Skin of body (tissue), 2 donors: ENCODE data around the gene KSR1. TPM values are rescaled to one million over a fixed set of nuclear protein-coding genes. Genes with fewer than 3 reads are reported as not detected.
"Not testable (repeated sequence)": the region's sequence is repeated elsewhere in the genome, so short reads cannot be mapped to it uniquely, and the experiment has no call there.

Experiments
- DNase-seq: peaks from one replicate; lab custom pipeline; 2025; lab: John Stamatoyannopoulos, UW
- total RNA-seq: library from RNA; depleted of rRNA; stranded (reverse); fragments of >200 nt; gene quantifications from one replicate; pipeline ENCODE4 v1.2.3, GENCODE V29; 2014

Gene KSR1
- total RNA-seq, 1 donor from 2014 or later = 32.7 TPM

GRCh38 chr17:27631411-27631760 is 175.1 kb downstream of the KSR1 start:
- no peak for DNase-seq

DNA sequence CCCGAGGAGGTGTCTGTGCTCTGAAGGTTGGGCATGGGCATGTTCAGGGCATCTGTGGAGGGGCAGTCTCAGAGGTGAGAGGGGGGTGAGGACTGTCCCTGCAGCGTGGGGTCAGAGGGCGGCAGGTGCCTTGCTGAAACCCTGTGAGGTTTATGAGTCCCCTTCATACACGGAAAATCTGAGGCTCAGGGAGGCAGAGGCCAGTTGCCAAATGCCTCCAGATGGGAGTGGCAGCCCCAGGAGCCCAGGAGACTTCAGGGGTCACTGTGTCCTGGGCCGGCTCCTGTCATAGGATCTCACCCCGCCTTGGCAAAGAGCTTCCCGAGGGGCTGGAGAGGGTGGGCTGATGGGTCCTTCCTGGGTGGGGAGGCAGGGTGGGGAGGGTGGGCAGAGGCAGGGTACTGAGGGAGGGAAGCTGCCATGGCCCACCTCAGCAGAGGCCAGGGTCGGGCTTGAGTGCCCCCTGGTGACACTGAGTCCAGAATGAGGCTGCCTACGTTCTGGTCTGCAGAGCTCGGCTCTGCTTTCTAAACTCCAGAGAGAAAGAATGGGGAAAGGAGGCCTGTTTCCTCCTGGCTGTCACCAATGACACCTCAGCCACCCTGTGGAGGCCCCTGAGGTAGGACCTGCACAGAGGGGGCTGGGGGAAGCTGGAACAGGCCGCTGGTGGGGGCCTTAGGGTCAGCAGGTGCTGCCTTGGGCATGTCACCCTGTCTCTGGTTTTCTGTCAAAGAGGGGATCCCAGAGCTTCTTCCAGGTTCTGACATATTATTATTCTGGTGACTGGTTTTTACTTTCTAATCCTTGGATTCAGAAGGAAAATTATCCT is 175.9 kb downstream of the KSR1 start:
- DNase-seq = no peak

- DNase-seq = peak; percentile 16
Observed at GRCh38 chr17:27632766-27633165, 176.5 kb downstream of the KSR1 start.

DNA sequence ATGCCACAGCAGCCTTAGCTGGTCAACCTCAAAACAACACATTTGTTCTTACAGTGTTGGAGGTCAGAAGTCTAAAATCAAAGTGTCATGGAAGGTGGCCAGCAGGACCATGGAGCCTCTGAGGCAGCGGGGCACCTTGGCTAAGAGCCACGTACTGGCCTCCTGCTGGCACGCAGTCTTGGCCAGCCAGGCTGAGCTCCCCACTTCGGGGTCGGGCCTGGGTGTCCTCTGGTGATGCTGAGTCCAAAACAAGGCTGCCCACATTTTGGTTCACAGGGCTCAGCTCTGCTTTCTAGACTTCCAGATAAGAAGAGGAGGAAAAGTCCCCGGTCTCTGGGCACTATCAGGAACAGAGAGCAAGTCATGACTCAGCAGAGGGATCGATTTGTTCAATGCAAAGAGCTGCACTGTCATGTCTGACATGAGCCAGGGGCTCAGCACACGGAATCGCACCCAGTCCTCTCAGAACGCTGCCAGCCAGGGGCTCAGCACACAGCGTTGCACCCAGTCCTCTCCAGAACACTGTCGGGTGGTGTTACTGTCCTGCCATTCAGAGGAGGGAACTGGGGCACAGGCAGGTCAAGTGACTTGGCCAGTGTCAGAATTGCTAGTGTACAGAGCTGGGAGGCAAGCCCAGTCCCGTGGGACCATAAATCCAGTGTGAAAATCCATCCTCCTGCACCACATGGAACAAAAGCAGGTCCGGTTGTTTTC is 177.2 kb downstream of the KSR1 start:
- no peak for DNase-seq

GRCh38 chr17:27634026-27634335 is 177.7 kb downstream of the KSR1 start:
- DNase-seq = no peak

DNA sequence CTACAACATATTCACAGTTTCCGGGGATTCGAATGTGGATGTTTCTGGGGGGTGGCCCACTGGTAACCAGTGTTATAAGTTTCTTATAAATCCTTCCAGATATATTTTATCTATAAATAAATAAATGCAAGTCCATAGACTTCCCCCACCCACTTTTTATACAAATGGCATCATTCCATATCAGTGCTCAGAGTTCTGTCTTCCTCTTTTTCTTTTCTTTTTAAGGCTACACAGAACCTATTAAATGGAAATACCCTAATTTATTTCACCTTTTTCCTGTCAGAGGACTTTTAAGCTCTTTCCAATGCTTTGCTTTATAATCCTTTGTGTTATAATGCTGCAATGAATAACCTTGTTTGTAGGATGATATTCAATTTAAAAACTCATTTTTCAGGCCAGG is 178.5 kb downstream of the KSR1 start:
- no peak for DNase-seq

- DNase-seq = no peak
Observed at GRCh38 chr17:27635275-27635823, 179.1 kb downstream of the KSR1 start.

DNA sequence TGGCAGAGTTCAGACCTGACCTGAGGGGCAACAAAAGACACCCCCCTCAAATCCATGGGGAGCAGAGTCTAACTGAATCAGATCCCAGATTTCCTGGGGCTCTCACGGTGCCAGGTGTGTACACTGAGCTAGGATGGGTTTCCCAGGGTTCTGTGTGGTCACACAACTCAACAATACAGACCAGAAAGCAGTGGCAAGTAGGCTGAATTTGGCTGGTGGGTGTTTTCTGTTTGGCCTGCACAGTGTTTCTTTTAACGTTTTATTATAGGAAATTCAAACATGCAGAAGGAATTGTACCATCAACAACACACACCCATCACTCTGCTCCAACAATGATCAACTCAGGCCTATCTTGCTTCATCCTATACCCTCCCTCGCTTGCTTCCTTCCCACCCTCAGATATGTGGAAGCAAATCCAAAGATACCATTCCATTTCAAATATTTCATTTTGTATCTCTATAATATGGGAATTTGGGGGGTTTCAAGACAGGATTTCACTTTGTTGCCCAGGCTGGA is 179.8 kb downstream of the KSR1 start:
- DNase-seq = not testable (repeated sequence)

DNA sequence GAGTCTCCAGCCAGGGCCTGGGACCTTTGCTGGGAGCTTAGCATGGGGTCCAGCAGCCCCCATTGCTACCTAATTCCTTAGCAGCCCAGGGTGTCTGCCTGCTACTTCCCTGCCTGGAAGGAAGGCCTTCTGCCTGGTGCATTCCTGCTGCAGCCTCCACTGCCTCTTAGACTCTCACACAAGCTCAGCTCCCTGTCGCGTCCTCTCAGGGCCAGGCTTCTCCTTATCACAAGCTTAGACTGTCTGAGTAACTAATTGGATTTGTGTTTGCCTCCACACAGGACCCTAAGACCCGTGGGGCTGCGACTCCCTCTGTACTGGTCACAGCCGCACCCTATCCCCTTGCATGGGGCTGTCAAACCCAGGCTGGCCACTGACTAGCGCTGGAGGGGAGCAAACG is 181.6 kb downstream of the KSR1 start:
- DNase-seq = not testable (repeated sequence)

DNA sequence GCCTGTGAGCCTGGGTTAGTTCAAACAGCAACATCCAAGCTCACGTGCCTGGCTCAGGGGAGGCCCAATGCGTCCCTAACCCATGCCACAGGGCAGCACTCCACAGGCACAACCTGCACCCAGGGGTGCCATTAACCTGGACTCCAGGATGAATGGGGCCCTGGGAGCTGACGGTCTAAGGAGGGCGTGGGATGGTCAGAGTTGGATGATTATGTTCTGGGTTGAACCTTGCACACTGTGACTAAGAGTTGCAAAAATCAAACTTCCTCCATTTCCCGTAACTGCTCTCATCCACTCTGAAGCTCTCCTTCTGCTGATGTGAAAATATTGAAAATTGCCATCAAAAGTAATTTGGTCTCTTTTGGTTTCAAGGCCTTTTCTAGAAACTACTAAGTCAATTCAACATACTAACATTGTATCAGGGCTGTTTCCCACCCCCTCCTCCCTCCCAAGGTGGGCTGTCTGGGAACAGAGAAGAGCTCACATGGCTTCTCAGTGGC is 182.2 kb downstream of the KSR1 start:
- not testable (repeated sequence) for DNase-seq

DNA sequence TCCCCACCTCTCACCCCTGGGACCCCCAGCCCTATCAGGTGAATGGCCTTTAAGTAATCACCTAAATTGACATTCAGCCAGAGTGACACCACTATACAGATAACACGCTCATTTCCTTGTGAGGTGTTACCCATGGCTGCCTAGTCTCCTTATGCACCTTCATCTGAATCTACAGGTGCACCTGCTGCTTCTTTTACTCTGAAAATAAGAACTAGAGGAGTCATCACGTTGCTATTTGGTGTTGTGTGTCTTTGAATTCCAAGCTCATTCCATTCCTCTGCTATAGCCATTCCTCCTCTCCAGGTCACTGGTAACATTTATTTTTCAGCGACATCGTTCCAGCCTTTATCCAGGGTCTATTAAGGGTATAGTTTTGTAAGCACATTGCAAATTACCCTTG is 184.5 kb downstream of the KSR1 start:
- no peak for DNase-seq

DNA sequence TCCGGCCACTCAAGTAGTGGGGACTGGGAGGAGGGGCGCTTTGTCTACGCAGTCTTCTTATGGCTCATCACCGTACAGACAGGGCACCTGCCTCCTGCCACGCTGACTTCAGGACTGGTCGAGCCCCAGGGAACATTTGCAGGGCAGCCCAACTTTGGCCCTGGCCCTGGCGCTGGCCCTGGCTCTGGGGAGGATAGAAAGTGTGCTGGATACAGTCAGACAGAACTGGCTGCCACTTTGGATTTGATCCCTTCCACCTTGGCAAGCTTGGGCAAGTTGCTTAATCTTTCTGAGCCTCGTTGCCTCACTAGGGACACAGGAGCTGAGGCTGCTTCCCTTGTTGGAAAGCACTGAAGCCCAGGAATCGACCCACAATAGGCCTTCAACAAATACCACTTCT is 188.3 kb downstream of the KSR1 start:
- DNase-seq = no peak

GRCh38 chr17:27645621-27646020 is 189.4 kb downstream of the KSR1 start:
- DNase-seq = not testable (repeated sequence)

DNA sequence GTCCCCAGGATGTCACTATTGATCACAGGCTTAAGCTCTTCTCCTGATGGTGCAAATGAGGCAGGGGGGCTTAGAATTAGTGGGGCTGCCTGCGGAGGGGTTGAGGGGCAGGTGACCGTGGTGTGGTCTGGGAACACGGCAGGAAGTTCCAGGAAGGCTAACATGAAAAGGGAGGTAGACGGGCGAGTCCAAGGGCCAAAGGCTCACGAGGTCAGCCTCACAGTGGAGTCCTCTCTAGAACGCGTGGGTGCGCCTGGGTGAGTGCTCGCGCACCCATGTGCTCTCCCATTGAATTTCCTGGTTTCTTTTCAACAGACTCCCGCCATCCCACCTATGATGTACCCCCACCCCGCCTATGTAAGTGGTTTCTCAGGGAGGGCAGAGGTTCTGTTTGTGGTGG is 190.0 kb downstream of the KSR1 start:
- no peak for DNase-seq

DNA sequence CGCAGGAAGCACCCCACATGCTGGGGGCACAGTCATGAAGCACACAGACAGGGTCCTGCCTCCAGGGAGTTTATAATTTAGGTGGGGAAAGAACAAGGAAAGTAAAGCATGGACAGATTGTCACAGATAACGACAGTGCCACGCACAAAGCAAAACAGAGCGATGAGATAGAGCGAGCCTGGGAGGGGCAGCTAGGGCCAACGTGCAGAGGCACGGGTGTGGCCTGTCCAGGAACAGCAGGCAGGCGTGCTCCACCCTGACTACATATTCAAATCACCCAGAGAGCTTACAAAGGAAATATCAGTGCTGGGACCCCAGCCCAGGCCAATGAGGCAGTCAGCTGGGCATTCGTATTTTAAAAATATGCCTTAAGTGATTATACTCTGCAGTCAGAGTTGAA is 191.5 kb downstream of the KSR1 start:
- no peak for DNase-seq

DNA sequence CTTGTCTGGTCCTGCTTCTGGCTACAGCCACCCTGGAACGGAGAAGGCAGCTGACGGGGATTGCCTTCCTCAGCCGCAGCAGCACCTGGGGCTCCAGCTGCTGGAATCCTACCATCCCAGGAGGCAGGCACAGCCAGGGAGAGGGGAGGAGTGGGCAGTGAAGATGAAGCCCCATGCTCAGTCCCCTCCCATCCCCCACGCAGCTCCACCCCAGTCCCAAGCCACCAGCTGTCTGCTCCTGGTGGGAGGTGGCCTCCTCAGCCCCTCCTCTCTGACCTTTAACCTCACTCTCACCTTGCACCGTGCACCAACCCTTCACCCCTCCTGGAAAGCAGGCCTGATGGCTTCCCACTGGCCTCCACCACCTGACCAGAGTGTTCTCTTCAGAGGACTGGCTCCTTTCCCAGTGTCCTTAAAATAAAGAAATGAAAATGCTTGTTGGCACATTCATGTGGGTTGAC is 192.9 kb downstream of the KSR1 start:
- DNase-seq = not testable (repeated sequence)

DNA sequence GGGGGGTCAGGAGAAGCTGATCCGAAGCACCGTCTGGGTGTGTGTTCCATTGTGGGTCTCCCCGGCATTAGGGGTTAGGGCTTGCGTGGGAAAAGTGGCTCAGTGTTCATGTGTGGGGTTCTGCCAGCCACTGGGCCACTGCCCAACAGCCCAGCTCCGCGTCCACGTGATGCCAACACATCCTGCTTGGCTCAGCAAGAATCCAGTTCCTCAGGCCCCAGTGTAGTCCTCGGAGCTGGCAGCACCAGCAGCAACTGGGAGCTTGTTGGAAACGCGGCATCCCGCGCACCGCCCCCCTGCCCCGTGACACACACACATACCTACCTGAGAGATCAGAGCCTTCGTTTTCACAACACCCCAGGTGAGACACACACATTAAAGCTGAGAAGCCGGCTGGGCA is 193.7 kb downstream of the KSR1 start:
- DNase-seq = no peak

DNA sequence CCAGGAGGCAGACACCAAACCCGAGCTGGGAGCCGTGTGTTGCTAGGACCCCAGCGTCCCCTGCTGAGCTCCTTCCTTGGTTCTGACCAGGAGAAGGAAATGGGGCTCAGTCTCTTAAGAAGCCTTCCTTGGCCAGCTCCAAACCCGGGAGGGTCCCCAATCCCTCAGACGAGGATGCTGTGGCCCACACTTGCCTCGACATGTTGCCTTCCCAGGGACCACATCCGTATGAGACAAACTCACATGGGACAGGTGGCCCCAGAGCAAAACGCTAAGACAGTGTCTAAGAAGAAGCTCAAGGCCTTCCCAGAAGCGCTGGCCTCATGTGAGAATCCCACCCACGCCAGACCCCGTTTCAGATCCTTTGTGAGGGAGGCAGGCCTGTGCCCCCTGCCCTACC is 194.6 kb downstream of the KSR1 start:
- DNase-seq = no peak

- DNase-seq = no peak
Observed at GRCh38 chr17:27651411-27652345, 195.4 kb downstream of the KSR1 start.

DNA sequence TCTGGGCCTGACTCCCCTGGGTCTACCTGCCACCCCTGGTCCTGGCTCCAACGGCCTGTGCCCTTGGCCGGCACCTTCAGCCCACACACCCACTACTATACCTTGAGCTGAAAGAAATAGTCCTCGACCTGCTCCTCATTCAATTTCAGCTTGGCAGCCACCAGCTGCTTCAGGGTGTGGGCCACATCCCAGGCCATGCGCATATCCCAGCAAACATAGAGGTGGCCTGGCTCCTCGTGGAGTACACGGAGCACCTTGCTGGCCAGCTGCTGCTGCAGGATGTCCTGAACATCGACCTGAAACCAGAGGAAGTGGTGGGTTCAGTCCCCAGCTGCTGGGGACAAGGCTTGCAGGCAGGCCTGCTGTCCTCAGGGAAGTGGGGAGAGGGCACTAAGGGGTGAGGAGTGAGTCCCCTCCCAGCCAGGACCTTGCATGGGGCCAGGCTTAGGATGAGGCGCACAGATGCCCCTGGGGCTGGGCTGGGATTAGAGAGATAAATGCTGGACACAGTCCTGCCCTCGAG is 197.3 kb downstream of the KSR1 start:
- DNase-seq = not testable (repeated sequence)

DNA sequence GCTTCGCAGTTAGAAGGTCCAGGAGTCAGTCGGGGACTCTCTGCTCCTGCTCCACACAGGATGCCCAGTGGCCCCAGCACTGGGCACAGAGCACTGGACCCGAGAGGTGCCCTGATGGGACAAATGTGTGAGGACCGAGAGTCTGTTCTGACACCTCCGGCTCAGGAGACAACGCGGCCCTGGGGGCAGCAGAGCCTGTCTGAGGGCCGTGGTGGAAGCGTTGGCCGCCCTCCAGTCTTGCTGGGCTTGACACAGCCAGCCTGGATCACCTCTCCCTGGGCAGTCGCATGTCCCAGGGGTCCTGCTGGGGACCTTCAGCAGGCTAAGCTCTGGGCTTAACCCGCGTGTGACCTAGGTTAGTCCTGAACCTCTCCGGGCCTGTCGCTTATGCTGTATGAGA is 197.9 kb downstream of the KSR1 start:
- DNase-seq = no peak
